Upper lobe of left lung (tissue), 6 donors: Measurements from ENCODE around the gene HSD17B2. TPM values are rescaled to one million over a fixed set of nuclear protein-coding genes. Genes with fewer than 3 reads are reported as not detected.

ENCODE experiments used
- ATAC-seq, 2 donors: fragments of 200-7000 bp; cut with Tn5 transposase; one replicate each; pipeline ENCODE4 v1.9.1; 2022; ENCODE audit warnings: mild to moderate bottlenecking in 2 of 2, moderate library complexity in 2 of 2; ENCODE audit not compliant: low FRiP score in 2 of 2
- DNase-seq, 2 donors: peaks; one replicate each; pipeline ENCODE4 v3.0.0-alpha.2; 2019 to 2020
- H3K27ac ChIP-seq, 4 donors: fragments of 200-600 bp; sonication (generic); one replicate each; pipeline ENCODE4 v1.5.1; 2016 to 2019
- H3K27me3 ChIP-seq, 4 donors: fragments of 200-600 bp; sonication (generic); one replicate each; pipeline ENCODE4 v1.5.1; 2017 to 2019
- H3K36me3 ChIP-seq, 4 donors: fragments of 200-600 bp; sonication (generic); one replicate each; pipeline ENCODE4 v1.5.1; 2016 to 2019
- H3K4me1 ChIP-seq, 4 donors: fragments of 200-600 bp; sonication (generic); one replicate each; pipeline ENCODE4 v1.5.1; 2018 to 2019
- H3K4me3 ChIP-seq, 4 donors: fragments of 200-600 bp; sonication (generic); one replicate each; pipeline ENCODE4 v1.5.1; 2017 to 2019; ENCODE audit warnings: mild to moderate bottlenecking in 2 of 4, moderate library complexity in 1 of 4
- H3K9me3 ChIP-seq, 4 donors: fragments of 200-600 bp; sonication (generic); one replicate each; pipeline ENCODE4 v1.5.1; 2018 to 2019
- EP300 ChIP-seq, 4 donors: sonication (generic); formaldehyde crosslinking; IDR thresholded peaks; one replicate each; pipeline ENCODE4 v1.5.1; 2017; ENCODE audit warnings: antibody characterized with exemption in 4 of 4, control low read depth in 2 of 4
- POLR2A ChIP-seq, 4 donors: fragments of 450-650 bp; IDR thresholded peaks; one replicate each; pipeline ENCODE4 v1.5.1; 2016 to 2017; ENCODE audit warnings: antibody characterized with exemption in 4 of 4, mild to moderate bottlenecking in 2 of 4
- POLR2AphosphoS5 ChIP-seq, 2 donors: sonication (generic); formaldehyde crosslinking; IDR thresholded peaks; one replicate each; pipeline ENCODE4 v1.5.1; 2017; ENCODE audit warnings: antibody characterized with exemption in 2 of 2
- WGBS, 2 donors: methylation state at CpG; one replicate each; pipeline ENCODE4 v1.1.5; 2017 to 2018; 5-methylcytosine and 5-hydroxymethylcytosine counted together
- total RNA-seq, 6 donors: library from RNA; depleted of rRNA in 4 of 6; stranded (reverse); fragments of >200 nt in 4 of 6; gene quantifications; one replicate each; pipeline versions ENCODE4 v1.1.0 to v1.2.1, GENCODE V29; 2016 to 2021
- TF ChIP-seq, protein P1 (sequence below), 6 experiments: fragments of 450-650 bp in 4 of 6; fragments of 200-600 bp in 2 of 6; sonication (generic) in 2 of 6; IDR thresholded peaks; one replicate each; pipeline ENCODE4 v1.5.1; 2016 to 2019; ENCODE audit warnings: antibody characterized with exemption in 6 of 6
- donor health status: DM: no; HTN: no; CAD: no; lungs with moderate emphysema.
- donor health status: DM: no; HTN: yes; CAD: no; lungs with severe emphysema.

Gene HSD17B2
- total RNA-seq, 6 donors from 2014 or later = 0.49 to 2.0 (median 1.4) TPM; not detected in 2

GRCh38 chr16:82083710-82084353, 48.8 kb downstream of the HSD17B2 start:
- ATAC-seq (no peak), DNase-seq (no peak)
- no peak overlapping the region for H3K4me3 ChIP-seq
- H3K36me3 ChIP-seq = no peaks in the 10 kb centered on the region
- H3K4me1 ChIP-seq = no peaks in the 10 kb centered on the region
- TF ChIP-seq POLR2AphosphoS5 (IDR thresholded peaks at IDR 0.05) = no peak
- WGBS, 2 donors = 89 to 96% methylated on average over 6 of the region's 6 CpGs
- no peak overlapping the region for H3K27ac ChIP-seq
- H3K9me3 ChIP-seq = no peaks in the 10 kb centered on the region
- H3K27me3 ChIP-seq = no peaks in the 10 kb centered on the region

- TF ChIP-seq POLR2AphosphoS5 (IDR thresholded peaks at IDR 0.05) (no peak), POLR2A (IDR thresholded peaks at IDR 0.05) (no peak), EP300 (IDR thresholded peaks at IDR 0.05) (no peak)
- TF ChIP-seq, protein P1, sequence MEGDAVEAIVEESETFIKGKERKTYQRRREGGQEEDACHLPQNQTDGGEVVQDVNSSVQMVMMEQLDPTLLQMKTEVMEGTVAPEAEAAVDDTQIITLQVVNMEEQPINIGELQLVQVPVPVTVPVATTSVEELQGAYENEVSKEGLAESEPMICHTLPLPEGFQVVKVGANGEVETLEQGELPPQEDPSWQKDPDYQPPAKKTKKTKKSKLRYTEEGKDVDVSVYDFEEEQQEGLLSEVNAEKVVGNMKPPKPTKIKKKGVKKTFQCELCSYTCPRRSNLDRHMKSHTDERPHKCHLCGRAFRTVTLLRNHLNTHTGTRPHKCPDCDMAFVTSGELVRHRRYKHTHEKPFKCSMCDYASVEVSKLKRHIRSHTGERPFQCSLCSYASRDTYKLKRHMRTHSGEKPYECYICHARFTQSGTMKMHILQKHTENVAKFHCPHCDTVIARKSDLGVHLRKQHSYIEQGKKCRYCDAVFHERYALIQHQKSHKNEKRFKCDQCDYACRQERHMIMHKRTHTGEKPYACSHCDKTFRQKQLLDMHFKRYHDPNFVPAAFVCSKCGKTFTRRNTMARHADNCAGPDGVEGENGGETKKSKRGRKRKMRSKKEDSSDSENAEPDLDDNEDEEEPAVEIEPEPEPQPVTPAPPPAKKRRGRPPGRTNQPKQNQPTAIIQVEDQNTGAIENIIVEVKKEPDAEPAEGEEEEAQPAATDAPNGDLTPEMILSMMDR (IDR thresholded peaks at IDR 0.05) = no peak
- WGBS, 2 donors = 68 to 74% methylated on average over 2 of the region's 2 CpGs
- Histone ChIP-seq H3K4me1 (no peaks in the 10 kb centered on the region), H3K36me3 (no peaks in the 10 kb centered on the region), H3K4me3 (no peak overlapping the region), H3K27ac (no peak overlapping the region), H3K27me3 (no peaks in the 10 kb centered on the region), H3K9me3 (no peaks in the 10 kb centered on the region)
- DNase-seq (no peak), ATAC-seq (no peak)
Observed at GRCh38 chr16:82085011-82085779, 50.1 kb downstream of the HSD17B2 start.

- Histone ChIP-seq H3K27me3 (no peaks in the 10 kb centered on the region), H3K27ac (no peak overlapping the region), H3K4me1 (no peaks in the 10 kb centered on the region), H3K9me3 (no peaks in the 10 kb centered on the region), H3K36me3 (no peaks in the 10 kb centered on the region), H3K4me3 (no peak overlapping the region)
- no peak for TF ChIP-seq POLR2A (IDR thresholded peaks at IDR 0.05)
- TF ChIP-seq, protein P1 (IDR thresholded peaks at IDR 0.05) = no peak
- TF ChIP-seq EP300 (IDR thresholded peaks at IDR 0.05) = no peak
- TF ChIP-seq POLR2AphosphoS5 (IDR thresholded peaks at IDR 0.05) = no peak
- WGBS, 2 donors = 80 to 81% methylated on average over 4 of the region's 4 CpGs
- DNase-seq (no peak), ATAC-seq (no peak)
Observed at GRCh38 chr16:82088483-82088882, 53.4 kb downstream of the HSD17B2 start.

- TF ChIP-seq, protein P1 (IDR thresholded peaks at IDR 0.05) = no peak
- TF ChIP-seq EP300 (IDR thresholded peaks at IDR 0.05) = no peak
- TF ChIP-seq POLR2AphosphoS5 (IDR thresholded peaks at IDR 0.05) = no peak
- no peak for TF ChIP-seq POLR2A (IDR thresholded peaks at IDR 0.05)
- Histone ChIP-seq H3K36me3 (no peaks in the 10 kb centered on the region), H3K9me3 (no peaks in the 10 kb centered on the region), H3K27me3 (no peaks in the 10 kb centered on the region), H3K27ac (no peak overlapping the region), H3K4me3 (no peak overlapping the region), H3K4me1 (no peaks in the 10 kb centered on the region)
- ATAC-seq = no peak
- 88 to 97% methylated on average over 1 of the region's 1 CpG for WGBS, 2 donors
- no peak for DNase-seq
Observed at GRCh38 chr16:82091241-82091640, 56.2 kb downstream of the HSD17B2 start.

GRCh38 chr16:82092711-82093110, 57.7 kb downstream of the HSD17B2 start:
- TF ChIP-seq EP300 (IDR thresholded peaks at IDR 0.05) (no peak), POLR2A (IDR thresholded peaks at IDR 0.05) (no peak), POLR2AphosphoS5 (IDR thresholded peaks at IDR 0.05) (no peak)
- TF ChIP-seq, protein P1 (IDR thresholded peaks at IDR 0.05) = no peak
- DNase-seq (no peak), ATAC-seq (no peak)
- Histone ChIP-seq H3K9me3 (no peaks in the 10 kb centered on the region), H3K27ac (no peak overlapping the region), H3K4me1 (no peaks in the 10 kb centered on the region), H3K36me3 (no peaks in the 10 kb centered on the region), H3K4me3 (no peak overlapping the region), H3K27me3 (no peaks in the 10 kb centered on the region)
- WGBS, 2 donors = 68 to 75% methylated on average over 2 of the region's 2 CpGs
